Dendritic cell treated with granulocyte-macrophage colony-stimulating factor and Interleukin-4, amounts not matched to agents 40 ng/mL and 50 ng/mL, for 4 days (primary cell): ENCODE results near the gene HPDL.

Source experiments
- H3K27ac Mint-ChIP-seq: one replicate; pipeline ENCODE4 v1.8.0; 2022; ENCODE audit warnings: mild to moderate bottlenecking, mixed read lengths
- H3K27me3 Mint-ChIP-seq: one replicate; pipeline ENCODE4 v1.8.0; 2022; ENCODE audit warnings: mild to moderate bottlenecking, mixed read lengths
- H3K36me3 Mint-ChIP-seq: one replicate; pipeline ENCODE4 v1.8.0; 2022; ENCODE audit warnings: low read depth, mixed read lengths
- H3K4me1 Mint-ChIP-seq: one replicate; pipeline ENCODE4 v1.8.0; 2022; ENCODE audit warnings: low read depth, mixed read lengths
- H3K4me3 Mint-ChIP-seq: one replicate; pipeline ENCODE4 v1.8.0; 2022; ENCODE audit warnings: mild to moderate bottlenecking, moderate library complexity, mixed read lengths
- H3K9me3 Mint-ChIP-seq: one replicate; pipeline ENCODE4 v1.8.0; 2022; ENCODE audit warnings: mixed read lengths
- intact Hi-C: fragments of 100-400 bp; cut with micrococcal nuclease; formaldehyde crosslinking; loops from one replicate; pipeline ENCODE4 v1.15.0; 2022

HPDL gene

DNA sequence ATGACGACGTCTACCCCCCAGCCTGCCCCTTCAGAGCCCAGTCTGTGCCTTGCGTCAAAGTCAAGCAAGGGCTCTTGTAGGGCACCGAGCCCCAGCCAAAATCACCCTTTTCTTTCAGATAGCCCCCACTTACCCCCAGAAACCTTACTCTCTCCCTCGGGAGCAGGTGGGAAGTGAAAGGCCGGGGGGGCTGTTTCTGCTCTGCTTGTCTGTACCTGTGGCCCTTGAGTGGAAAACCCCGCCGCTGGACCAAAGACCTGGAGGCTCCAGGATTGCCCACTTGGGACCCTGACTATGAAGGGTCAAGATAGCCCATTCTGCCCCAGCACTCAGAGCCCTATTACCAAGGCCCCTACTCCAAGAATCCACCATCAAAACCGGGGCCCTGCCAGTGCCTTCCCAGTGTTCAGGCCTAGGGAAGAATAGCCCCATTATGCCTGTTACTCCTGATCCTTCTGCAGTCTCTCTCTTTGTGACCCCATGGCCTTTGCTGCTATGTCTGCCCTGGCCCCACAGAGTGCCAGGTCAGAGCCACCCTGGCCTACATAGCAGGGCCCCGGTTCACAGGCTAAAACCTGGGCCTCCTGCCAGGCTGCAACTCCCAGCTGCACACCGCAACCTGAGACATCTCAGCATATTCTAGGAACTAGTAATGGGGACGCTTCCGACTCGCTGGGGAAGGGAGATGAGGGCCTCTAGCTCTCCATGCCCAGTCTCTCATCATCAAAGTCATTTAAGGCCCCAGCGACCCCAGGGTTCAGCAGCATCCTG, 22.2 kb upstream of the HPDL start:
- Mint-ChIP-seq H3K4me3 (peak overlapping the region; percentile 84), H3K36me3 (peaks cover 9% of the 10 kb centered on the region), H3K27ac (peak overlapping the region; percentile 99), H3K4me1 (peaks cover 10% of the 10 kb centered on the region), H3K27me3 (no peaks in the 10 kb centered on the region), H3K9me3 (no peaks in the 10 kb centered on the region)
- intact Hi-C loops = loop anchor here (5.0 kb wide), 3 partner anchors 188 to 522 kb away; partner anchors contain the start of gene TESK2

DNA sequence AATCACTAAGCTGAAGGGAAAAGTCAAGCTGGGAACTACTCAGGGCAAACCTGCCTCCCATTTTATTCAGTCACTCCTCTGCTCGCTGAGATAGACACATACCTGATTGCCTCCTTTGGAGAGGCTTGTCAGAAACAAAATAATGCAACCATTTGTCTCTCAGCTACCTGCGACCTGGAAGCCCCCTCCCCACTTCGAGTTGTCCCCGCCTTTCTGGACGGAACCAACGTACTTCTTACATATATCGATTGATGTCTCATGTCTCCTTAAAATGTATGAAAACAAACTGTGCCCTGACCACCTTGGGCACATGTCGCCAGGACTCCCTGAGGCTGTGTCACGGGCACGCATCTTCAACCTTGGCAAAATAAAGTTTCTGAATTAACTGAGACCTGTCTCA, 21.5 kb upstream of the HPDL start:
- intact Hi-C loops = no loop called here
- H3K9me3 Mint-ChIP-seq = no peaks in the 10 kb centered on the region
- no peaks in the 10 kb centered on the region for H3K27me3 Mint-ChIP-seq
- H3K4me1 Mint-ChIP-seq = peaks cover 10% of the 10 kb centered on the region
- H3K4me3 Mint-ChIP-seq = no peak overlapping the region
- H3K27ac Mint-ChIP-seq = no peak overlapping the region
- peaks cover 9% of the 10 kb centered on the region for H3K36me3 Mint-ChIP-seq

DNA sequence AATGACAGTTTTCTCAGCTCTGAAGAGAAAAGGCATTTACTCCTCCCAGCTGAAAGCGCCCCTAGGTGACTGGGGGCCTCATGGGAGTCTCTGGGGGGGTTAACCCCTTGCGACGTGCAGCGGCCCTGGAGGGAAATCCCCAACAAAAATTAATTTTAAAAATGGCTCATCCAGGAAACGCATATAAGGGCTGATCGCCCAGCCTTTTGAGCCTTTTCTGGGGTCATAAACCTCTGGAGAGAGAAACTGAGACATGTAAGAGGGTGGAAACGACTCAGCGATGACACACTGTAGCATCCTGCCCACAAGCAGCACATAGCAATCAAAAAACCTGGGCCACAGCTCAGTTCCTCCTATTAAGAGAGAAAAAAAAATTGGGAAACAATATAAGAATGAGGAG, 20.4 kb upstream of the HPDL start:
- H3K4me3 Mint-ChIP-seq = no peak overlapping the region
- H3K36me3 Mint-ChIP-seq = peaks cover 9% of the 10 kb centered on the region
- no peak overlapping the region for H3K27ac Mint-ChIP-seq
- intact Hi-C loops = no loop called here
- no peaks in the 10 kb centered on the region for H3K27me3 Mint-ChIP-seq
- H3K9me3 Mint-ChIP-seq = no peaks in the 10 kb centered on the region
- peaks cover 10% of the 10 kb centered on the region for H3K4me1 Mint-ChIP-seq

DNA sequence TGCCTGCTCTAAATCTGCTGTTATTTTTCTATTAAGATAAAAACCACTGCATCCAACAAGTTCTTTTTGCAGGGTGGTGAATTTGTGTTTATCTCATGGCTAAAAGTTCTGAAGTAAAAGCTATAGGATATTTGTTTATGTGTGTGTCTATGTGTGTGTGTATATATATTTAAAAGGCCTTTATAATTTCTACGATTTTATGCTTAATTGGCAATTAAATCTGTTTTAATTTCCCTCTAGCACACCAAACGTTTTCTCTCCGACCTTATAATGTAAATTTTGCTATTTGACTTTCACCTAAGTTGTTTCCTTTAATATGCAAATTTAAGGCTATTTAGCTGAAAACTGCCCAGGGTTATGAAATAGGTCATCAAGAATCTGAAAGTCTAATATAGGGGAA, 19.8 kb upstream of the HPDL start:
- no peaks in the 10 kb centered on the region for H3K9me3 Mint-ChIP-seq
- peaks cover 9% of the 10 kb centered on the region for H3K36me3 Mint-ChIP-seq
- no peak overlapping the region for H3K4me3 Mint-ChIP-seq
- intact Hi-C loops = no loop called here
- H3K27me3 Mint-ChIP-seq = no peaks in the 10 kb centered on the region
- peaks cover 10% of the 10 kb centered on the region for H3K4me1 Mint-ChIP-seq
- no peak overlapping the region for H3K27ac Mint-ChIP-seq

DNA sequence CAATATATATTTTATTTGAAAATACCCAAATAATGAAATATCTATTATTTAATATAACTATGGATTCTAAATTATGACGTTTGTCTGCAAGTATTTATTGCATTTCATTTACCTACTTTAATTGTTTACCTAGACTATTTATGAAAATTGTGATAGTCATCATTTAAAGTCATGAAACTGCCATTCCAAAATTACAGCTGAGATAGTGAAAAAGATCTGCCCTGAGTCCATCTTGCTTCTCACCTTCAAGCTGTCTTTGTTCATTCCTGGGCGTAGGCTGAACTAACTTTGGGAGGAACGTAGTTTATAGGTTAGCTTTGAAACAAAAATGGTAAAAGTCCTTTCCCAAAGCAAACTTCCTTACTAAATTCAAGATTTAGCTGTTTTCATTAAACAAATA, 12.4 kb upstream of the HPDL start:
- Mint-ChIP-seq H3K4me3 (no peak overlapping the region), H3K4me1 (no peaks in the 10 kb centered on the region), H3K27me3 (no peaks in the 10 kb centered on the region), H3K9me3 (no peaks in the 10 kb centered on the region), H3K27ac (no peak overlapping the region), H3K36me3 (no peaks in the 10 kb centered on the region)
- intact Hi-C loops = no loop called here

DNA sequence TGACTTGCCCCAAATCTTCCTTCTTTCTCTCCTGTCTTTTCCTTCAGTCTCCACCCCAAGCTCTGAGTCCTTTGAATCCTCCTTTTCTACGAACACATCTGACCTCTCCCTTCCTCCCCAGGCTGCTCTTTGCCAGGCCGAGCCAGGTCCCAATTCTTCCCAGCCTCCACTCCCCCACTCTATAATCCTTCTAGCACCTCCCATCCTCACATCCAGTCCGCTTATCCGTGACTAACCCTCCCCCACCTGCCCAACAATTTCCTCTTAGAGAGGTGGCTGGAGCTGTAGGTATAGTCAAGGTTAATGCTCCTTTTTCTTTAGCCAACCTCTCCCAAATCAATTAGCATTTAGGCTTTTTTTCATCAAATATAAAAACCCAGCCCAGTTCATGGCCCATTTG, 9.5 kb upstream of the HPDL start:
- H3K4me3 Mint-ChIP-seq = no peak overlapping the region
- no peaks in the 10 kb centered on the region for H3K9me3 Mint-ChIP-seq
- H3K36me3 Mint-ChIP-seq = no peaks in the 10 kb centered on the region
- H3K4me1 Mint-ChIP-seq = no peaks in the 10 kb centered on the region
- intact Hi-C loops = no loop called here
- H3K27ac Mint-ChIP-seq = no peak overlapping the region
- no peaks in the 10 kb centered on the region for H3K27me3 Mint-ChIP-seq

DNA sequence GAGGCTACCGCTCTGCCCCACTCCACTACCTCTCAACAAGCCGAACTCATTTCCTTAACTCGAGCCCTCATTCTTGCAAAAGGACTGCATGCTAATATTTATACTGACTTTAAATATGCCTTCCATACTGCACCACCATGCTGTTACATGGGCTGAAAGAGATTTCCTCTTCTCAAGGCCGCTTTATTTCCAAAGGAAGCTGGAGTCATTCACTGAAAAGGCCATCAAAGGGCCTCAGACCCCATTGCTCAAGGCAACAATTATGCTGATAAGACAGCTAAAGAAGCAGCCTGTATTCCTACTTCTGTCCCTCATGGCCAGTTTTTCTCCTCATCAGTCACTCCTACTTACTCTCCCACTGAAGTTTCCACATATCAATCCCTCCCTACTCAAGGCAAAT, 6.9 kb upstream of the HPDL start:
- Mint-ChIP-seq H3K4me3 (no peak overlapping the region), H3K27ac (no peak overlapping the region), H3K4me1 (no peaks in the 10 kb centered on the region), H3K27me3 (no peaks in the 10 kb centered on the region), H3K36me3 (no peaks in the 10 kb centered on the region), H3K9me3 (no peaks in the 10 kb centered on the region)
- intact Hi-C loops = no loop called here

DNA sequence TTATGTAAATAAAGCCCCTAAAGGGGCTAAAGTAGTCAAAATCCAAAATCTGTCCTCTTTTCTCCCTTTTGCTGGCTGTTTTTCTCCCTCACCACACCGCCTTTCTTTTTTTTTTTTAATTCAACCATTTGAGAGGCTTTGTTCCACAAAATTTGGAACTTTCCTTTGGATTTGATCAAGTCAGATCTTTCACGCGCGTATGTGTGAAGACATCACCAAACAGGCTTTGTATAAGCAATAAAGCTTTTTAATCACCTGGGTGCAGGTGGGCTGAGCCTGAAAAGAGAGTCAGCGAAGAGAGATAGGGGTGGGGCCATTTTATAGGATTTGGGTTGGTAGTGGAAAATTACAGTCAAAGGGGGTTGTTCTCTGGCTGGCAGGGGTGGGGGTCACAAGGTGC, 5.3 kb upstream of the HPDL start:
- intact Hi-C loops = no loop called here
- no peak overlapping the region for H3K4me3 Mint-ChIP-seq
- H3K27ac Mint-ChIP-seq = no peak overlapping the region
- H3K36me3 Mint-ChIP-seq = no peaks in the 10 kb centered on the region
- no peaks in the 10 kb centered on the region for H3K9me3 Mint-ChIP-seq
- H3K27me3 Mint-ChIP-seq = peaks cover 2% of the 10 kb centered on the region
- no peaks in the 10 kb centered on the region for H3K4me1 Mint-ChIP-seq

DNA sequence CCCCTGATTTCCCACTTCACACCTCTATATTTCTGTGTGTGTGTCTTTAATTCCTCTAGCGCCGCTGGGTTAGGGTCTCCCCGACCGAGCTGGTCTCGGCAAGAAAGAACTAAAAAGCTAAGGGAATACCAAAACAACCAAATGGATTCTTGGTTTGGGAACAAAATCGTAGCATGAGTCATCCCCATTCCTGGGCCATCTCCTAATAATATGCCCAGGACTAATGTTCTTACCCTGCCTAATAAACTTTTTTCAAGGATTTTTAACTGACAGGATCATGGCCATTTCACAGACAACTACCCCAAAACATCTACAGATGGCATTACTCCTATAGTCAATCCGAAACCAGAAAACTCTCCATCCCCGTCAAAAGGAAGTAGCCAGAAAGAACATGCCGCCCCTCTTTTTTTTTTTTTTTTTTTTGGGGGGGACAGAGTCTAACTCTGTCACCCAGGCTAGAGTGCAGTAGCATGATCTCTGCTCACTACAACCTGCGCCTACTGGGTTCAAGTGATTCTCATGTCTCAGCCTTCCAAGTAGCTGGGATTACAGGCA, 4.1 kb upstream of the HPDL start:
- peaks cover 5% of the 10 kb centered on the region for H3K4me1 Mint-ChIP-seq
- H3K36me3 Mint-ChIP-seq = no peaks in the 10 kb centered on the region
- intact Hi-C loops = no loop called here
- H3K27ac Mint-ChIP-seq = no peak overlapping the region
- no peaks in the 10 kb centered on the region for H3K9me3 Mint-ChIP-seq
- no peak overlapping the region for H3K4me3 Mint-ChIP-seq
- peaks cover 12% of the 10 kb centered on the region for H3K27me3 Mint-ChIP-seq

DNA sequence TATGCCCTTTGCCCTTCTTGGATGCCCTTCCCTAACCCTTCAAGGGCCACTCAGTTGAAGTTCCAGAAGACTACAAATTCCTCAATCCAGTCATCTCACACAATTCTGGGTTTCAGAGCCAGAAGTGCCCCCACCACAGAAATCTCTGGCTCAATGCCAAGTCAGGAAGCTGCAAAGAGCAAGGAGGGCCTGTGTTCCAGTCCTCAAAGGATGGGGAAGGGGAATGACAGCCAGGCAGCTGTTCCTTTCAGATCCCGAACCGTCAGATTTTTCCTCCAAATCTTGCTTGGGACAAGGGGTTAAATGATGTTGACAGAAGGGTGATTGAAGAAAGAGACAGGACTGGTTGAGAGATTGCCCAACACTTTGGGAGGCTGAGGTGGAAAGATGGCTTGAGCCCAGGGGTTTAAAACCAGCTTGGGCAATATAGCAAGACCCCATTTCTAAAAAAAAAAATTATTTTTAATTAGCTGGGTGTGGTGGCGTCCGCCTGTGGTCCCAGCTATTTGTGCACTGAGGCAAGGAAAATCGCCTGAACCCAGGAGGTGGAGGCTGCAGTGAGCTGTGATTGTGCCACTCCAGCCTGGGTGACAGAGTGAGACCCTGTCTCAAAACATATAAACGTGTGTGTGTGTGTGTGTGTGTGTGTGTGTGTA, 716 bp upstream of the HPDL start:
- H3K36me3 Mint-ChIP-seq = peaks cover 25% of the 10 kb centered on the region
- peak overlapping the region; percentile 73 for H3K4me3 Mint-ChIP-seq
- H3K4me1 Mint-ChIP-seq = peaks cover 10% of the 10 kb centered on the region
- intact Hi-C loops = no loop called here
- H3K9me3 Mint-ChIP-seq = no peaks in the 10 kb centered on the region
- no peak overlapping the region for H3K27ac Mint-ChIP-seq
- peaks cover 18% of the 10 kb centered on the region for H3K27me3 Mint-ChIP-seq

DNA sequence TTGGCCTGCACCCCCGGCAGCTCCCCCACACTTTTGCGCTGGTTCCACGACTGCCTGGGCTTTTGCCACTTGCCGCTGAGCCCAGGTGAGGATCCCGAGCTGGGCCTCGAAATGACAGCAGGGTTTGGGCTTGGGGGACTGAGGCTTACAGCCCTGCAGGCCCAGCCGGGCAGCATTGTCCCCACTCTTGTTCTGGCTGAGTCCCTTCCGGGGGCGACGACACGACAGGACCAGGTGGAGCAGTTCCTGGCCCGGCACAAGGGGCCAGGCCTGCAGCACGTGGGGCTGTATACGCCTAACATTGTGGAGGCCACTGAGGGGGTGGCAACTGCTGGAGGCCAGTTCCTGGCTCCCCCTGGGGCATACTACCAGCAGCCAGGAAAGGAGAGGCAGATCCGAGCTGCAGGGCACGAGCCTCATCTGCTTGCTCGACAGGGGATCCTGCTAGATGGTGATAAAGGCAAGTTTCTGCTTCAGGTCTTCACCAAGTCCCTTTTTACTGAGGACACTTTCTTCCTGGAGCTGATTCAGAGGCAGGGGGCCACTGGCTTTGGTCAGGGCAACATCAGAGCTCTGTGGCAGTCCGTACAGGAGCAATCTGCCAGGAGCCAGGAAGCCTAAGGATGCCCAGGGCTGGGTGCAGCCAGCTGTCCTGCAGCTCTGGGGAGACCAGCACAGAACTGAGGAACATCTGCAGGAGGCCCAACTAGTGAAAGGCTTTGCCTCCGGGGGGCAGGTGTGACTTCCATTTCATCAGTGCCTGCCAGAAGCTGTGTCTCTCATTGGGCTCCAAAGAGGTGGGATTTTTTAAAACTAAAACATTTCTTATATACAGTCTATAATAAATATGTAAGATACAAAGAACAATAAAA, 1.2 kb downstream of the HPDL start:
- intact Hi-C loops = no loop called here
- peaks cover 18% of the 10 kb centered on the region for H3K27me3 Mint-ChIP-seq
- no peak overlapping the region for H3K4me3 Mint-ChIP-seq
- peaks cover 43% of the 10 kb centered on the region for H3K36me3 Mint-ChIP-seq
- H3K27ac Mint-ChIP-seq = no peak overlapping the region
- H3K4me1 Mint-ChIP-seq = peaks cover 10% of the 10 kb centered on the region
- no peaks in the 10 kb centered on the region for H3K9me3 Mint-ChIP-seq

DNA sequence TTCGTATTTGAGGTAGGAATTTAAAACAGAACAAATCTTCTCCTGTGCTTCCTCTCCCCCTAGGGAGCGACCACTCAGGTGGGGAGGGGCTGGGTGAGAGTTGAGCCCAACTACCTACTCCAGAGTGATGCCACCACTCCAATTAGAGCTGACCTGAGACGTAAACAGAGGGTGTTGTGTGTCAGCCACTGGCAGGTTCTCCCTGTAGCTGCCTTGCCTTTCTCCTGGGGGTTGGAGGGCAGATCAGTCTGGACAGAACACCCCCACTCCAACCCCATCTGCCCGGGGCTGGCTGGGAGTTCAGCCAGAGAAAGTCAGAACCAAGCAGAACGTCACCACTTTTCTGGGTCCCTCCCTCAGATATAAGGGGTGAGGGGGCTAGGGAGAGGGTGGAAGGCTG, 2.0 kb downstream of the HPDL start:
- Mint-ChIP-seq H3K27ac (no peak overlapping the region), H3K27me3 (peaks cover 18% of the 10 kb centered on the region), H3K36me3 (peaks cover 51% of the 10 kb centered on the region), H3K9me3 (no peaks in the 10 kb centered on the region), H3K4me1 (peaks cover 10% of the 10 kb centered on the region), H3K4me3 (no peak overlapping the region)
- intact Hi-C loops = no loop called here

DNA sequence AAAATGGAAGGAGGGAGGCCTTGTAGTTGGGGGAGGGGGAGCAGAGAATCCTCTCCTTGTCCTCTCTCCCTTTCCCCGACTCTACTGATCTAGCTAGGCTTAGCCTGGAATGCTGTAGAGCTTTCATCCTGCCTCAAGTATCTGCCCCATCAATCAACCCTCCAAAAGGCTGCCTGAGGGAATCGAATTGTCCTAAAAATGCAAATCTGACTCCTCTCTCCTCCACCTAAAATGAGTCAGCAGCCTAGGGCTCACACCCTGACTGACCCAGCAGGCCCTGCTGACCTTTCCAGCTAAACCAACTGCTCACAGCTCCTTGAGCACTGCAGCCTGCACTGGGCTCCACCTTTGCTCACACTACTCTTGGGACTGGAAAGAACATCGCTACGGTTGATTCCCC, 2.8 kb downstream of the HPDL start:
- Mint-ChIP-seq H3K36me3 (peaks cover 51% of the 10 kb centered on the region), H3K4me3 (no peak overlapping the region), H3K4me1 (peaks cover 15% of the 10 kb centered on the region), H3K9me3 (no peaks in the 10 kb centered on the region), H3K27me3 (peaks cover 18% of the 10 kb centered on the region), H3K27ac (no peak overlapping the region)
- intact Hi-C loops = no loop called here
